Chondrocyte (in vitro differentiated cells): ENCODE results near the gene SMARCD3. TPM values are rescaled to one million over a fixed set of nuclear protein-coding genes. Genes with fewer than 3 reads are reported as not detected.

ENCODE experiments used
- DNase-seq: peaks from one replicate; pipeline ENCODE4 v3.0.0; 2021; ENCODE audit warnings: mixed read lengths, low spot score
- H3K27ac Mint-ChIP-seq: one replicate; pipeline ENCODE4 v1.8.0; 2021; ENCODE audit warnings: mild to moderate bottlenecking, moderate library complexity, mixed read lengths; ENCODE audit not compliant: unreplicated experiment
- H3K27me3 Mint-ChIP-seq: 2 replicates; pipeline ENCODE4 v1.8.0; 2021; ENCODE audit warnings: low read depth, mixed read lengths
- H3K36me3 Mint-ChIP-seq: 2 replicates; pipeline ENCODE4 v1.8.0; 2021; ENCODE audit warnings: low read depth, mixed read lengths
- H3K4me1 Mint-ChIP-seq: 2 replicates; pipeline ENCODE4 v1.8.0; 2021; ENCODE audit warnings: low read depth, mild to moderate bottlenecking, mixed read lengths
- H3K4me3 Mint-ChIP-seq: one replicate; pipeline ENCODE4 v1.8.0; 2021; ENCODE audit warnings: mild to moderate bottlenecking, moderate library complexity, mixed read lengths; ENCODE audit not compliant: unreplicated experiment
- H3K9me3 Mint-ChIP-seq: 2 replicates; pipeline ENCODE4 v1.8.0; 2021; ENCODE audit warnings: low read depth, mixed read lengths
- total RNA-seq: library from RNA; stranded (reverse); gene quantifications from 3 replicates; pipeline ENCODE4 v1.2.1, GENCODE V29; 2021
- TF ChIP-seq, protein P1 (sequence below): fragments of 200-600 bp; sonication (generic); IDR thresholded peaks from 2 replicates; pipeline ENCODE4 v1.5.0; 2021; ENCODE audit warnings: antibody characterized with exemption, mild to moderate bottlenecking, moderate library complexity

The SMARCD3 gene
- total RNA-seq, 1 donor from 2014 or later: 120 TPM

GRCh38 chr7:151242159-151243044 lies 6.1 kb downstream of the SMARCD3 start:
- no peak overlapping the region for H3K4me3 Mint-ChIP-seq
- DNase-seq: no peak
- TF ChIP-seq, protein P1, sequence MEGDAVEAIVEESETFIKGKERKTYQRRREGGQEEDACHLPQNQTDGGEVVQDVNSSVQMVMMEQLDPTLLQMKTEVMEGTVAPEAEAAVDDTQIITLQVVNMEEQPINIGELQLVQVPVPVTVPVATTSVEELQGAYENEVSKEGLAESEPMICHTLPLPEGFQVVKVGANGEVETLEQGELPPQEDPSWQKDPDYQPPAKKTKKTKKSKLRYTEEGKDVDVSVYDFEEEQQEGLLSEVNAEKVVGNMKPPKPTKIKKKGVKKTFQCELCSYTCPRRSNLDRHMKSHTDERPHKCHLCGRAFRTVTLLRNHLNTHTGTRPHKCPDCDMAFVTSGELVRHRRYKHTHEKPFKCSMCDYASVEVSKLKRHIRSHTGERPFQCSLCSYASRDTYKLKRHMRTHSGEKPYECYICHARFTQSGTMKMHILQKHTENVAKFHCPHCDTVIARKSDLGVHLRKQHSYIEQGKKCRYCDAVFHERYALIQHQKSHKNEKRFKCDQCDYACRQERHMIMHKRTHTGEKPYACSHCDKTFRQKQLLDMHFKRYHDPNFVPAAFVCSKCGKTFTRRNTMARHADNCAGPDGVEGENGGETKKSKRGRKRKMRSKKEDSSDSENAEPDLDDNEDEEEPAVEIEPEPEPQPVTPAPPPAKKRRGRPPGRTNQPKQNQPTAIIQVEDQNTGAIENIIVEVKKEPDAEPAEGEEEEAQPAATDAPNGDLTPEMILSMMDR: no peak
- no peaks in the 10 kb centered on the region for H3K9me3 Mint-ChIP-seq
- H3K27me3 Mint-ChIP-seq: no peaks in the 10 kb centered on the region
- peaks cover 21% of the 10 kb centered on the region for H3K36me3 Mint-ChIP-seq
- H3K4me1 Mint-ChIP-seq: peaks cover 39% of the 10 kb centered on the region
- peak overlapping the region; percentile 27 for H3K27ac Mint-ChIP-seq

GRCh38 chr7:151241755-151242096 lies 6.8 kb downstream of the SMARCD3 start:
- Mint-ChIP-seq H3K27me3 (no peaks in the 10 kb centered on the region), H3K4me1 (peaks cover 33% of the 10 kb centered on the region), H3K9me3 (no peaks in the 10 kb centered on the region), H3K36me3 (peaks cover 24% of the 10 kb centered on the region), H3K27ac (peak overlapping the region; percentile 87), H3K4me3 (no peak overlapping the region)
- TF ChIP-seq, protein P1: no peak
- peak; percentile 90 for DNase-seq

DNA sequence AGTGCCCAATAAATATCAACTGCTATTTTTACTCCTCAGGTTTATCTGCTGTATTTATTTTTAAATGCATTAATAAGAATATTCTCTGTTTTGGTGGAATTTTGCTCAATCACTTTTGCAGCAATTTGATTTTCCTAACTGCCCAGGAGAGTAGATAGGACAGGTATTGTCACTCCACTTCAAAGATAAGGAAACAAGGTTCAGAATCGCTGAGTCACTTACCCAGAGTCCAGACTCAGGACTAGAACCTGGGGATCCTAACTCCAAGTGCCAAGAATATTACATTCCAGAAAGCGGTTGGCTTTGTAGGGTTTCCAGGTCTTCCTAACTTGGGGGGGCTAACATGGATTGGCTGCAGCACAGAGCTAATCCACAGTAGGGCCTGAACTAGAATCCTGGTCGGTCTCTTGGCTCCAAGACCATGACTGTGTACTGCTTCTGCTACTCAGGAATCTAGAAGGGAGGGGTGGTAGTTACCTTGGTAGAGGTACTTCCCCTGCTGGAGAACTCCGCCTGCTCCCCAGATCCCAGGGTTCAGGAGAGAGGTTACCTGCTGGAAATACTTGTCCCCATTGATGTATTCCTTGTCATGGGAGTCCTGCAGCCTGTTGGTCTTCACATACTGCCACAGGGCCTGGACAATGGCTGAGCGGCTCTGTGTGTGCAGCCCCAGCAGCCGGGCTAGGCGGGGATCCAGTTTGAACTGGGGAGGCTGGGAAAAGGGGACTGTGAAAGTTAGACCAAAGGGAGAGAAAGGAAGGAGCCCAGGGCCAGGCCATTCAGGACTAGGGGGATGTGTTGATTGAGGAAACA lies 7.3 kb downstream of the SMARCD3 start:
- no peak for DNase-seq
- Mint-ChIP-seq H3K27me3 (no peaks in the 10 kb centered on the region), H3K27ac (peak overlapping the region; percentile 87), H3K9me3 (no peaks in the 10 kb centered on the region), H3K4me1 (peaks cover 29% of the 10 kb centered on the region), H3K36me3 (peaks cover 28% of the 10 kb centered on the region), H3K4me3 (no peak overlapping the region)
- TF ChIP-seq, protein P1: no peak

DNA sequence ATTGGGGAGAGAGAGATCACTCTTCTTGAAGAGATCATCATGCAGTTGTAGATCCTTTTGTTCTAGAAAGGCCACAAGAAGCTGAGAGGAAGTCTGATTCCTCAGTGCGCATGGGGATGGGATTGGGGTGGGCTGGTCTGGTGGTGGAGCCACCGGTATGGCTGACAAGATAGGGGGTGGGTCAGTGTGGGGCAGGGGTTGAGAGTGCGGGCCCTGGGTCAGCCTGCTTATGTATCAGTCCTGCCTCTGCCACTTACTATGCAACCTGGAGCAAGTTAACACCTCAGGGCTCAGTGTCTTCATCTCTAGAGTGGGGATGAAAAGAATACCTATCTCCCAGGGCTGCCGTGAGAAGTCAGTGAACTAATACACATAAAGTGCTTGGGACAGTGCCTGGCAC lies 8.0 kb downstream of the SMARCD3 start:
- no peak for DNase-seq
- TF ChIP-seq, protein P1: no peak
- Mint-ChIP-seq H3K4me1 (peaks cover 25% of the 10 kb centered on the region), H3K27ac (peak overlapping the region; percentile 70), H3K36me3 (peaks cover 28% of the 10 kb centered on the region), H3K27me3 (no peaks in the 10 kb centered on the region), H3K4me3 (no peak overlapping the region), H3K9me3 (no peaks in the 10 kb centered on the region)

DNA sequence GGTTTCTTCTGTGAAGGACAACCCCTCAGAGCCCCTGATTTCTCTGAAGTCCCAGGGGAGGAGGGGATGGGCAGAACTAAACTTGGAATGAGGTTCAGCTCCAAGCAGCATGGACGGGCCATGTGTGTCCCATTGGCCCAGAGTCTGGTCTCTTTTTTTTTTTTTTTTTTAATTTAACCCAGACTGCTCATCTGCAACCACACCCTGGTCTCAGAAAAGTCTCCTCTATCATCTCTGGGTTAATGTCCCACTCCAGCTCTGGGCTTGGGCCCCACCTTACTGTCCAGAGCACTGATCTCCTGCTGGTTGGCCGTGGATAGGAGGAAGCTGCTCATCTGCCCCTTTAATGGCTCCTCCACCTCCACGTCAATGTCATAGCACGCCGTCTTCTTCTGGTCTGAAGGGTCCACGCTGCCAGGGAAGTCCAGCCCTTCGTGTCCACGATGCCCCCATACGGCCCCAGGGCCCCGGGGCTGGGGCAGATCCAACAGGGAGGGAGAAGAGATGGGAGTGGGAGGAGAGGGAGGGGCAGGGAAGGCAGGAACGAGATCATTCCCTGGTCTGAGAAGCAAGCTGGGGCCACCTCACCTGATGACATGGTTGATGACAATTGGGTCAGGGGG lies 8.5 kb downstream of the SMARCD3 start:
- TF ChIP-seq, protein P1: no peak
- peak overlapping the region; percentile 70 for H3K27ac Mint-ChIP-seq

More for the DNA sequence above, 8.5 kb downstream of the SMARCD3 start:
- Mint-ChIP-seq H3K9me3 (no peaks in the 10 kb centered on the region), H3K27me3 (no peaks in the 10 kb centered on the region), H3K36me3 (peaks cover 28% of the 10 kb centered on the region), H3K4me1 (peaks cover 29% of the 10 kb centered on the region), H3K4me3 (no peak overlapping the region)
- DNase-seq: no peak
